ENCODE data around the gene NOTCH2.

Gene NOTCH2

GRCh38 chr1:119898981-119899720, 170.3 kb downstream of the NOTCH2 start:
- no peak for DNase-seq

GRCh38 chr1:119898530-119898929, 170.9 kb downstream of the NOTCH2 start:
- no peak for DNase-seq

- no peak for DNase-seq
Observed at GRCh38 chr1:119896303-119896702, 173.2 kb downstream of the NOTCH2 start, which contains the start of gene ADAM30. Gene ADAM30 (minus strand): TSS chr1:119896515. CDS start chr1:119896336, 179 bp downstream.

- DNase-seq, result no peak
Observed at GRCh38 chr1:119895102-119895501, 174.4 kb downstream of the NOTCH2 start.

GRCh38 chr1:119893827-119894700, 175.4 kb downstream of the NOTCH2 start:
- DNase-seq, result no peak

- no peak for DNase-seq
Observed at GRCh38 chr1:119893238-119893791, 176.1 kb downstream of the NOTCH2 start.

- no peak for DNase-seq
Observed at GRCh38 chr1:119891386-119891785, 178.1 kb downstream of the NOTCH2 start.

- no peak for DNase-seq
Observed at GRCh38 chr1:119888476-119888875, 181.0 kb downstream of the NOTCH2 start.

GRCh38 chr1:119887427-119887826, 182.0 kb downstream of the NOTCH2 start:
- no peak for DNase-seq

- peak; percentile 5 for DNase-seq
Observed at GRCh38 chr1:119885903-119886783, 183.3 kb downstream of the NOTCH2 start.

GRCh38 chr1:119884711-119885110, 184.8 kb downstream of the NOTCH2 start:
- no peak for DNase-seq

GRCh38 chr1:119883826-119884225, 185.6 kb downstream of the NOTCH2 start:
- no peak for DNase-seq

- DNase-seq, result no peak
Observed at GRCh38 chr1:119882132-119883049, 187.1 kb downstream of the NOTCH2 start.

- no peak for DNase-seq
Observed at GRCh38 chr1:119879510-119880434, 189.7 kb downstream of the NOTCH2 start.

- no peak for DNase-seq
Observed at GRCh38 chr1:119878171-119878570, 191.3 kb downstream of the NOTCH2 start.

GRCh38 chr1:119874186-119874585, 195.3 kb downstream of the NOTCH2 start:
- no peak for DNase-seq

GRCh38 chr1:119873135-119874015, 196.1 kb downstream of the NOTCH2 start:
- DNase-seq, result no peak

GRCh38 chr1:119871881-119872280, 197.6 kb downstream of the NOTCH2 start:
- no peak for DNase-seq

- peak; percentile 42 for DNase-seq
Observed at GRCh38 chr1:119870917-119871596, 198.4 kb downstream of the NOTCH2 start.

All from SHP77 treated with DMSO at 0.1 percent for 48 hours (cell line).